ENCODE measurements around the gene SMYD3.

- TF ChIP-seq, protein P1, sequence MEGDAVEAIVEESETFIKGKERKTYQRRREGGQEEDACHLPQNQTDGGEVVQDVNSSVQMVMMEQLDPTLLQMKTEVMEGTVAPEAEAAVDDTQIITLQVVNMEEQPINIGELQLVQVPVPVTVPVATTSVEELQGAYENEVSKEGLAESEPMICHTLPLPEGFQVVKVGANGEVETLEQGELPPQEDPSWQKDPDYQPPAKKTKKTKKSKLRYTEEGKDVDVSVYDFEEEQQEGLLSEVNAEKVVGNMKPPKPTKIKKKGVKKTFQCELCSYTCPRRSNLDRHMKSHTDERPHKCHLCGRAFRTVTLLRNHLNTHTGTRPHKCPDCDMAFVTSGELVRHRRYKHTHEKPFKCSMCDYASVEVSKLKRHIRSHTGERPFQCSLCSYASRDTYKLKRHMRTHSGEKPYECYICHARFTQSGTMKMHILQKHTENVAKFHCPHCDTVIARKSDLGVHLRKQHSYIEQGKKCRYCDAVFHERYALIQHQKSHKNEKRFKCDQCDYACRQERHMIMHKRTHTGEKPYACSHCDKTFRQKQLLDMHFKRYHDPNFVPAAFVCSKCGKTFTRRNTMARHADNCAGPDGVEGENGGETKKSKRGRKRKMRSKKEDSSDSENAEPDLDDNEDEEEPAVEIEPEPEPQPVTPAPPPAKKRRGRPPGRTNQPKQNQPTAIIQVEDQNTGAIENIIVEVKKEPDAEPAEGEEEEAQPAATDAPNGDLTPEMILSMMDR (IDR thresholded peaks at IDR 0.05) = no peak
- no peak for TF ChIP-seq POLR2A (IDR thresholded peaks at IDR 0.05)
Measured at GRCh38 chr1:246092136-246092535, 414.9 kb downstream of the SMYD3 start.

All from heart left ventricle (tissue), 13 donors.